GM12878 (cell line): ENCODE data around the gene UCN2.

Experiments
- EGR1 ChIP-seq, 2 experiments: IDR thresholded peaks; 1 replicate in 1 of 2; 2 replicates in 1 of 2; pipeline ENCODE4 v1.6.1; 2011 to 2012; ENCODE audit warnings: low read depth in 2 of 2, low read length in 2 of 2, borderline replicate concordance in 1 of 2, mild to moderate bottlenecking in 1 of 2, moderate library complexity in 1 of 2
- JUNB ChIP-seq: IDR thresholded peaks from 2 replicates; pipeline ENCODE4 v1.6.1; 2016; ENCODE audit warnings: antibody characterized with exemption, mild to moderate bottlenecking
- NFIC ChIP-seq: IDR thresholded peaks from 2 replicates; pipeline ENCODE4 v1.6.1; 2012; ENCODE audit warnings: low read depth, mild to moderate bottlenecking, inconsistent platforms, low read length, moderate library complexity
- POLR2A ChIP-seq: IDR thresholded peaks from 2 replicates; pipeline ENCODE4 v1.6.1; 2011; ENCODE audit warnings: low read depth, mild to moderate bottlenecking, low read length
- RAD21 ChIP-seq: IDR thresholded peaks from 2 replicates; pipeline ENCODE4 v1.6.1; 2011; ENCODE audit warnings: mild to moderate bottlenecking, low read depth, low read length, moderate library complexity; ENCODE audit not compliant: insufficient read depth
- SMC3 ChIP-seq: IDR thresholded peaks from 2 replicates; pipeline ENCODE4 v1.6.1; 2011; ENCODE audit warnings: low read length, improper control_type of control experiment, borderline replicate concordance
- SP1 ChIP-seq: IDR thresholded peaks from one replicate; pipeline ENCODE4 v1.6.1; 2011; ENCODE audit warnings: low read depth, low read length
- ZNF384 ChIP-seq: IDR thresholded peaks from 2 replicates; pipeline ENCODE4 v1.6.1; 2012; ENCODE audit warnings: low read depth, mild to moderate bottlenecking, low read length, improper control_type of control experiment, borderline replicate concordance
- TF ChIP-seq, protein P1 (sequence below), 3 experiments: IDR thresholded peaks in 2 of 3; conservative IDR thresholded peaks in 1 of 3; 2 replicates each; pipeline ENCODE4 v1.5.1; 2011; ENCODE audit warnings: low read depth in 3 of 3, low read length in 3 of 3, mild to moderate bottlenecking in 3 of 3, control low read depth in 2 of 3, moderate library complexity in 2 of 3, inconsistent platforms in 1 of 3, mixed read lengths in 1 of 3; ENCODE audit not compliant: control insufficient read depth in 2 of 3, insufficient read depth in 1 of 3; ENCODE audit errors: extremely low read depth in 1 of 3

DNA sequence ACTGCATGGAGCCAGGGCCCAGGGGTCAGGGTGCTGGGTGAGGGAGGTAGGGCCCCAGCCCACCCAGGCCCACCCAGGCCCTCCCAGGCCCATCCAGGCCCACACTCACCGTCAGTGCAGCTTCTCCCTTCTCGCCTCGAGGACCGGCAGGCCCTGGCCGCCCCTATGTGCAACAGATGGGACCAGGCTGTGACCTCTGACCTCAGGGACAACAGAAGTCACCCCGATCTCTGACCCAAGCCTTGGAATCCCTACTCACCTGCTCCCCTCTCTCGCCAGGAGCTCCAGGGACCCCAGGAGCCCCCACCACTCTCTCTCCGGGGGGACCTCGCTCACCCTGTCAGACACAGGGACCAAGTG lies 2.8 kb upstream of the UCN2 start:
- TF ChIP-seq SP1 = no peak
- TF ChIP-seq, protein P1, sequence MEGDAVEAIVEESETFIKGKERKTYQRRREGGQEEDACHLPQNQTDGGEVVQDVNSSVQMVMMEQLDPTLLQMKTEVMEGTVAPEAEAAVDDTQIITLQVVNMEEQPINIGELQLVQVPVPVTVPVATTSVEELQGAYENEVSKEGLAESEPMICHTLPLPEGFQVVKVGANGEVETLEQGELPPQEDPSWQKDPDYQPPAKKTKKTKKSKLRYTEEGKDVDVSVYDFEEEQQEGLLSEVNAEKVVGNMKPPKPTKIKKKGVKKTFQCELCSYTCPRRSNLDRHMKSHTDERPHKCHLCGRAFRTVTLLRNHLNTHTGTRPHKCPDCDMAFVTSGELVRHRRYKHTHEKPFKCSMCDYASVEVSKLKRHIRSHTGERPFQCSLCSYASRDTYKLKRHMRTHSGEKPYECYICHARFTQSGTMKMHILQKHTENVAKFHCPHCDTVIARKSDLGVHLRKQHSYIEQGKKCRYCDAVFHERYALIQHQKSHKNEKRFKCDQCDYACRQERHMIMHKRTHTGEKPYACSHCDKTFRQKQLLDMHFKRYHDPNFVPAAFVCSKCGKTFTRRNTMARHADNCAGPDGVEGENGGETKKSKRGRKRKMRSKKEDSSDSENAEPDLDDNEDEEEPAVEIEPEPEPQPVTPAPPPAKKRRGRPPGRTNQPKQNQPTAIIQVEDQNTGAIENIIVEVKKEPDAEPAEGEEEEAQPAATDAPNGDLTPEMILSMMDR (IDR thresholded peaks at IDR 0.05 in 2 of 3, conservative IDR thresholded peaks at IDR 0.05 in 1 of 3; ENCODE audit: control insufficient read depth in 2 of 3, extremely low read depth in 1 of 3, insufficient read depth in 1 of 3, low read depth in 3 of 3, low read length in 3 of 3) = no peak
- TF ChIP-seq JUNB = no peak
- no peak for TF ChIP-seq POLR2A
- no peak for TF ChIP-seq RAD21
- no peak for TF ChIP-seq EGR1 (IDR thresholded peaks at IDR 0.05; ENCODE audit: borderline replicate concordance in 1 of 2, low read depth in 2 of 2, low read length in 2 of 2)
- TF ChIP-seq ZNF384 = no peak
- no peak for TF ChIP-seq SMC3
- no peak for TF ChIP-seq NFIC
